ENCODE data around the gene C1orf21. TPM values are rescaled to one million over a fixed set of nuclear protein-coding genes. Genes with fewer than 3 reads are reported as not detected.

Gene C1orf21
- total RNA-seq, 1 experiment from 2014 or later = 52.5 TPM

DNA sequence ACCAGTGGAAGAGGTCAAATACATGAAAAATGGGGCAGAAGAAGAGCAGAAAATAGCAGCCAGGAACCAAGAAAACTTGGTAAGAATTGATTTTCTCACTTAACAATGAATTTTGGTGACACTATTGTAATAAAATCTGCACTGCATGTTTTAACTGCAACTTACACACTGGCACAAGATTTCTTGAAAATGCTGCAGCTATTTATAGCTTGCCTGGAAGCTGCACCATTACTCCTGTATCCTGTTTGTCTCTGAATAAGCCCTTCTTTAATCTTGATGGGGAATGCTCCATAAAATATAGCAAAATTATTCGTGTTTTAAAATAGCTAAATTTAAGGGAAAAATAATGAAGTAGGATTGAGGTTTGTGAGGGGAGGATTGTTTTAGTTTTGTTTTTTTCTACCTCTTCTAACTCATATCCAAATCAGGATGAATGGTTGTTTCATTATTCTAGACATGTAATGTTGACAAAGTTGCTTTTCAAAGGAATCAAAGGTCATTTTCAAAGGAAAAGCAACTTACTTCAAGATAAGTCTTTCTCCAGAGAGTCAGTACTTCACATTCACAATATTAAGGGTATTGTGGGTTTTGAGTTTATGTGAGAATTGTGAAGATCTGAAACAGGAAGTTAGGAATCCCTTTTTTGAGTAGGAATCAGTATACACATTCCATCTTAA is 120.9 kb downstream of the C1orf21 start:
- Histone ChIP-seq H3K9me3 (no peaks in the 10 kb centered on the region), H3K4me3 (no peak overlapping the region), H3K27me3 (no peaks in the 10 kb centered on the region), H3K36me3 (no peaks in the 10 kb centered on the region)
- DNase-seq = no peak

GRCh38 chr1:184509105-184509504 is 122.3 kb downstream of the C1orf21 start:
- no peak for DNase-seq
- H3K36me3 ChIP-seq = no peaks in the 10 kb centered on the region
- no peaks in the 10 kb centered on the region for H3K27me3 ChIP-seq
- H3K4me3 ChIP-seq = no peak overlapping the region
- no peaks in the 10 kb centered on the region for H3K9me3 ChIP-seq

DNA sequence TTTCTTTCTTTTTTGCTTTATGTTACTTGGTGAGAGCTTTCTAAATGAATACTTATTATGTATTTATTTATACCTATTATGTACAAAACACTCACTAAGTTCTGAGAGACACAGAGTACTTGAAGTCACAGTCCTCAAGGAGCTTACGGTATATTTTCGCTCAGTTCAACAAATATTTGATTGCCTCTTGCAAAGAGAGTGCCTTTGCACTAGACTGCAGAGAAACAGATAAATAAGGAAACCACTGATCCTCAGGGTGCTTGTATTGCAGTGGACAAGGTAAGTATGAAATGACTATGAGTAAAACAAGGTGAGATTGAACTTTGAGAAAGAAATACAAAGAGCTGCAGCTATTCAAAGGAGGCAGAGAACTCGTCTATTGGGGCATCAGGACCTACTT is 123.3 kb downstream of the C1orf21 start:
- no peaks in the 10 kb centered on the region for H3K9me3 ChIP-seq
- no peaks in the 10 kb centered on the region for H3K36me3 ChIP-seq
- DNase-seq = no peak

GRCh38 chr1:184512724-184513123 is 125.9 kb downstream of the C1orf21 start:
- Histone ChIP-seq H3K36me3 (no peaks in the 10 kb centered on the region; the same call in 1 of the 2 replicates), H3K9me3 (no peaks in the 10 kb centered on the region), H3K27me3 (no peaks in the 10 kb centered on the region), H3K4me3 (no peak overlapping the region)
- DNase-seq = no peak

More for the DNA sequence above, 123.3 kb downstream of the C1orf21 start:
- no peak overlapping the region for H3K4me3 ChIP-seq
- H3K27me3 ChIP-seq = no peaks in the 10 kb centered on the region

- H3K9me3 ChIP-seq = no peaks in the 10 kb centered on the region
- no peak overlapping the region for H3K4me3 ChIP-seq
- no peak for DNase-seq
- no peaks in the 10 kb centered on the region; the same call in 1 of the 2 replicates for H3K36me3 ChIP-seq
- H3K27me3 ChIP-seq = no peaks in the 10 kb centered on the region
Measured at GRCh38 chr1:184513421-184513820, 126.6 kb downstream of the C1orf21 start.

- Histone ChIP-seq H3K9me3 (no peaks in the 10 kb centered on the region), H3K27me3 (no peaks in the 10 kb centered on the region), H3K36me3 (no peaks in the 10 kb centered on the region; the same call in 1 of the 2 replicates), H3K4me3 (no peak overlapping the region)
- peak; percentile 82 for DNase-seq
Measured at GRCh38 chr1:184513966-184514365, 127.1 kb downstream of the C1orf21 start.

DNA sequence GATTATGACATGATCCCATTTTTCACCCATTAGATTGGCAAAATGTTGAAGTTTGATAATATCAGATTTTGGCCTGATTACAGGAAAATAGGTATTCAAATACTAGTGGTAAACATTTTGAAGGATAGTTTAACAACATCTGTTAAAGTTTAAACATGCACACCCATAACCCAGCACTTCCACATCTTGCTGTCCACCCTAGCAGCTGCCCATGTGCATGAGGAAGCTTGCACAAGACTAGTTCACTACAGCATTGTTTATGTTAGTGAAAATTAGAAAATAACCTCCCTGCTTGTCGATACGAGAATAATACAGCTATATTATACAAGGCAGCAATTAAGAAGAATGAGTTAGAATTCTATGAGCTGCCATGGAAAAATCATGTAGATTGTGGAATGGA is 127.6 kb downstream of the C1orf21 start:
- no peak for DNase-seq
- Histone ChIP-seq H3K9me3 (no peaks in the 10 kb centered on the region), H3K36me3 (no peaks in the 10 kb centered on the region; the same call in 1 of the 2 replicates), H3K27me3 (no peaks in the 10 kb centered on the region), H3K4me3 (no peak overlapping the region)

- no peak for DNase-seq
- no peak overlapping the region for H3K4me3 ChIP-seq
- no peaks in the 10 kb centered on the region; the same call in 1 of the 2 replicates for H3K36me3 ChIP-seq
- H3K27me3 ChIP-seq = no peaks in the 10 kb centered on the region
- H3K9me3 ChIP-seq = peaks cover 3% of the 10 kb centered on the region
Measured at GRCh38 chr1:184517130-184517529, 130.3 kb downstream of the C1orf21 start.

DNA sequence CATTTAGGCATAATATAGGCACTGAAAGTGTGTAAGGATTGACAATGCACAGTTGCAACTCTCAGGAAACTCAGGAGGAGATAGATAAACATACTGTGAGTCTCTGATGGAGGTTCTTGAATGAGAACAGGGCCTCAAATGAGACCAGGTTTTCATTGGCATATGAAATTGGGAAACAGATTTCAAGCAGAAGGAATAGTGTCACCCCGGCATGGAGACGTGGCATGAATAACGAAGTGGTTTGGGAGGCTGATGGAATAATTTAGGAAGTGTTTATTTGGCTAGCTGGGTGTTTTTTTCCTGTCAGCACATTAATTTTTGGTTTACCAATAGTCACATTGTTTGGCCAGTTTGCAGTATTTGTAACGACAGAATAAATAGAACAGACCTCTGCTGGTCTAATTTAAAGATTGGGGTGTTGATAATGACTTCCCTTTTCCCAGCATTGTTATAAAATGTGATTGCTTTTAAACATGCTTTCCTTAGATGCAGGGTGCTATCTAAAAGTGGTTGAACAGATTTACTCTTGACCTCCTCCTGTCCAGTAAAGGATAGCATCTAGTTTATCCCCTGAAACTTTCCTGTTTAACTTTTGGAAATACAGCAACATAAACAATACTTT is 132.0 kb downstream of the C1orf21 start:
- DNase-seq = no peak
- H3K4me3 ChIP-seq = no peak overlapping the region
- peaks cover 6% of the 10 kb centered on the region for H3K36me3 ChIP-seq
- H3K9me3 ChIP-seq = peaks cover 16% of the 10 kb centered on the region
- no peaks in the 10 kb centered on the region for H3K27me3 ChIP-seq

GRCh38 chr1:184520336-184520735 is 133.5 kb downstream of the C1orf21 start:
- peaks cover 16% of the 10 kb centered on the region for H3K9me3 ChIP-seq
- DNase-seq = no peak
- H3K4me3 ChIP-seq = no peak overlapping the region

GRCh38 chr1:184524248-184524647 is 137.4 kb downstream of the C1orf21 start:
- Histone ChIP-seq H3K36me3 (peaks cover 6% of the 10 kb centered on the region; the same call in 1 of the 2 replicates), H3K4me3 (no peak overlapping the region), H3K9me3 (peaks cover 16% of the 10 kb centered on the region), H3K27me3 (no peaks in the 10 kb centered on the region)
- no peak for DNase-seq

More at GRCh38 chr1:184520336-184520735, 133.5 kb downstream of the C1orf21 start:
- no peaks in the 10 kb centered on the region for H3K27me3 ChIP-seq
- H3K36me3 ChIP-seq = peaks cover 6% of the 10 kb centered on the region

DNA sequence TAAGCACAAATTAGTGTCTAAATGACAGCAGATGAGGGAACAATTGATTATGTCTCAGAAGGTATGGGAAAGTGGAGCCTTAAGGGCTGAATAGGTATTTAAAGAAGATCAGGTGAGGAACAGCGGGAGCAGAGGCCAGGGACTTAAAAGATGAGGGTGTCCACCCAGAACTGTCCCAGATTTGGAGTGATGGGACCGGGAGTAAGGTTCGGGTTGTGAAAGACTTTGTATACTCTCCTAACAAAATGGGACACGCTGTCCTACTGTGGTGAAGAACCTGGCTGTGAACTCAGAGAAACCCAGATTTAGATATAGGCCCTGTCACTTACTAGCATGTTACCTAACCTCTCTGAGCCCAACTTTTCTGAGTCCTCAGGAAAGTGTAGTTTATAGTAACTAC is 140.6 kb downstream of the C1orf21 start:
- DNase-seq = no peak
- Histone ChIP-seq H3K9me3 (peaks cover 11% of the 10 kb centered on the region), H3K27me3 (no peaks in the 10 kb centered on the region), H3K4me3 (no peak overlapping the region), H3K36me3 (peaks cover 6% of the 10 kb centered on the region; the same call in 1 of the 2 replicates)

- H3K36me3 ChIP-seq = no peaks in the 10 kb centered on the region; the same call in 1 of the 2 replicates
- DNase-seq = no peak
- no peak overlapping the region for H3K4me3 ChIP-seq
- no peaks in the 10 kb centered on the region for H3K27me3 ChIP-seq
- H3K9me3 ChIP-seq = no peaks in the 10 kb centered on the region
Measured at GRCh38 chr1:184530226-184530625, 143.4 kb downstream of the C1orf21 start.

DNA sequence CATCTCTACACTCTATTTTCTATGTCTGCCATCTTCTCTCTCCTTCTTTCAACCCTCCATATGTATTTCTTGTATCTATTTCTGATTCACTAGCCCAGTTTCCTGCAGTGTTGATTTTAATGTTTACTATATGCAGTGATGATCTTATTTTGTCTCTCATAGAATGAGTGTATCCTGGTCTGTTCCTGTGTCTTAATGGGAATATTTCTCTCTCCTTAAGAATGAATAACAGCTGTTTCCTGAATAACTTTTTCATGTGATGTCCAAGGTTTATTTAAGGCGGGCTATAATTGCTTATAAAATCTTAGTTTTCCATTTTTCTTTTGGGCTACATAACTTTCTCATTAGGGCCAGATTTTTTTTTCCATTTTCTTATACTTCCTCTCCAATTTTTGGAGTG is 144.5 kb downstream of the C1orf21 start:
- Histone ChIP-seq H3K27me3 (no peaks in the 10 kb centered on the region), H3K36me3 (peaks cover 3% of the 10 kb centered on the region; the same call in 1 of the 2 replicates), H3K4me3 (no peak overlapping the region), H3K9me3 (no peaks in the 10 kb centered on the region; the same call in 1 of the 2 replicates)
- no peak for DNase-seq

DNA sequence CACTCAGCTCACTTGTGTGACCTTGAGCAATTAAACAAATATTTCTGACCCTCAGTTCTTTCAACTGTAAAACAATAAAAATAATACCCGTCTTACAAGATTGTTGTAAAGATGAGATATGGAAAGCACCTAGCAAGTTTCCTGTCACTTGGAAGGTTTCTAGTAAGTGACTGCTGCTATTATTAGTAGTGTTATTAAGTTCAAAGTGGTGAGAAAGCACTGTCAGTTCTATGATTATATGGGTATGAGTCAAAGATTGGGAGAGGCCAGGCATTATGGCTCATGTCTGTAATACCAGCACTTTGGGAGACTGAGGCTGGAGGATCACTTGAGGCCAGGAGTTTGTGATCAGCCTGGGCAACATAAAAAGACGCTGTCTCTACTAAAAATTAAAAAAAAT is 145.4 kb downstream of the C1orf21 start:
- Histone ChIP-seq H3K36me3 (peaks cover 4% of the 10 kb centered on the region), H3K27me3 (no peaks in the 10 kb centered on the region), H3K4me3 (no peak overlapping the region), H3K9me3 (no peaks in the 10 kb centered on the region; the same call in 1 of the 2 replicates)
- DNase-seq = no peak

- Histone ChIP-seq H3K36me3 (peaks cover 5% of the 10 kb centered on the region), H3K9me3 (no peaks in the 10 kb centered on the region; the same call in 1 of the 2 replicates), H3K4me3 (no peak overlapping the region), H3K27me3 (no peaks in the 10 kb centered on the region)
- DNase-seq = no peak
Measured at GRCh38 chr1:184533049-184533448, 146.2 kb downstream of the C1orf21 start.

GRCh38 chr1:184533915-184534314 is 147.1 kb downstream of the C1orf21 start:
- DNase-seq = no peak
- Histone ChIP-seq H3K27me3 (no peaks in the 10 kb centered on the region), H3K4me3 (no peak overlapping the region), H3K9me3 (peaks cover 5% of the 10 kb centered on the region), H3K36me3 (peaks cover 5% of the 10 kb centered on the region)

- peaks cover 5% of the 10 kb centered on the region for H3K9me3 ChIP-seq
- H3K36me3 ChIP-seq = peaks cover 5% of the 10 kb centered on the region
- H3K27me3 ChIP-seq = no peaks in the 10 kb centered on the region
- no peak for DNase-seq
- no peak overlapping the region for H3K4me3 ChIP-seq
Measured at GRCh38 chr1:184534690-184535089, 147.9 kb downstream of the C1orf21 start.

All from MG63 (cell line).